GM18526 (cell line): Measurements from ENCODE around the gene ST7.

Experiments
- POLR2A ChIP-seq: IDR thresholded peaks from 3 replicates; pipeline ENCODE4 v1.6.1; 2011; ENCODE audit not compliant: insufficient read length; ENCODE audit errors: extremely low read depth

ST7 gene

GRCh38 chr7:117061751-117062150 is 108.5 kb downstream of the ST7 start:
- TF ChIP-seq POLR2A = no peak

GRCh38 chr7:117062300-117062699 is 109.0 kb downstream of the ST7 start:
- no peak for TF ChIP-seq POLR2A

GRCh38 chr7:117064688-117065087 is 111.4 kb downstream of the ST7 start:
- no peak for TF ChIP-seq POLR2A

GRCh38 chr7:117065571-117066150 is 112.4 kb downstream of the ST7 start:
- no peak for TF ChIP-seq POLR2A

GRCh38 chr7:117066668-117067067 is 113.4 kb downstream of the ST7 start:
- no peak for TF ChIP-seq POLR2A

DNA sequence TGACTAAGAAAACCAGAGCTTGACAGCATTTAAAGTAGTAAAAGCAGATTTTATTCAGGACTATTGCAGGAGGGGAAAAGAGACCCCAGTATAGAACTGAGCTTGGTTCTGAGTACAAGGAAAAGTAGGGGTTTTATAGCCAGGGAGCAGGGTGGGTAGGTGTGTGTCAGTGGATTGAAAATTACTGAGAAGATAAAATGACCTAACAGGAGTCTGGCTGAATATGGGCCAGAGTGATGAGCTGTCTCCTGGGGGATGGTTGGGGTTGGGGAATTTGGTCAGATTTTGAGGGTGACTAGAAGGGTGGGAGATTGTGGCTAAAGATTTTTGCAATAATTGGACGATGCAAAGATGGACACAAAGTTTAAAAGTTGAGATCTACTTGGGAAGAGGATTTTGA is 114.0 kb downstream of the ST7 start:
- no peak for TF ChIP-seq POLR2A

- TF ChIP-seq POLR2A = no peak
Measured at GRCh38 chr7:117068511-117069145, 115.3 kb downstream of the ST7 start.

- TF ChIP-seq POLR2A = no peak
Measured at GRCh38 chr7:117069379-117069778, 116.1 kb downstream of the ST7 start.

- TF ChIP-seq POLR2A = no peak
Measured at GRCh38 chr7:117071551-117071950, 118.2 kb downstream of the ST7 start.

- no peak for TF ChIP-seq POLR2A
Measured at GRCh38 chr7:117072620-117073118, 119.4 kb downstream of the ST7 start.

- no peak for TF ChIP-seq POLR2A
Measured at GRCh38 chr7:117074378-117074777, 121.1 kb downstream of the ST7 start.

- no peak for TF ChIP-seq POLR2A
Measured at GRCh38 chr7:117075934-117076333, 122.6 kb downstream of the ST7 start.

DNA sequence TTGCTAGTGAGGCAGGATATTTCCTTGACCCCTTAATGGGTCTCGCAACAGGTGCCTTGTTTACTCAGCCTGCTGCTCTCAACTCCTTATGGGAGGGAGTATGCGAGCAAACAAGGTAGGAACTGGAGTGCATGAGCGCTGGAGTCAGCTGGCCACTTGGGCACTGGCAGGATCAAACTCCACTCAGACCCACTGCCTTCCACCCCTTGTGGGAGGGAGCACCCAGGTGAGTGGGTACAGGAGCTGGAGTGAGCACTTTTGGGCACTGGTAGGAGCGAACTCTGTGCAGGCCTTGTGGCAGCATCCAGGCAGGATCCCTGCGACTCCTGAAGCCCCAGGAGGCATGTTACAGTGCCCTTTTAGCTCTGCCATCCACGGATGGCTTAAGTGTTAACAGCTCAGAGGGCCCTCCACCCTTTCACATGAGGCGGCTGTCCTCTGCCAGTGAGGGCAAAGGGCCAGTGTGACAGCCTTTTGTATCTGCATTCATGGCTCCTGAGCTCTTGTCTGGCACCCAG is 123.2 kb downstream of the ST7 start:
- TF ChIP-seq POLR2A = no peak

- no peak for TF ChIP-seq POLR2A
Measured at GRCh38 chr7:117077658-117078057, 124.4 kb downstream of the ST7 start.

DNA sequence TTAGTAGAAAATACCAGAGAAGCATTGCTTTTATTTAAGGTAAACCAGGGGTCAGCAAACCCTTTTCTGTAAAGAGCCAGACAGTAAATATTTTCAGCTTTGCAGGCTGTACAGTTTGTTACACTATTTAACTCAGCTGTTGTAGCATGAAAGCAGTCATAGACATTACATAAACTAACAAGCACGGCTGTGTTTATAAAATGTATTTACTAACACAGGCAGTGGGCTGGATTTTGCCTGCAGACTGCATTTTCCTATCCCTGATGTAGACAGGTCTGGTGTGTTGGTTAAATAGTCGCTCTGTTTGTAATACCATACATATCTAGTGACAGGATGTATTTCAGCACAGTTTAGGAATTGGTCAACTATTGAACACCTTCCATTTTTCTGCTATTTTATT is 129.3 kb downstream of the ST7 start:
- no peak for TF ChIP-seq POLR2A

DNA sequence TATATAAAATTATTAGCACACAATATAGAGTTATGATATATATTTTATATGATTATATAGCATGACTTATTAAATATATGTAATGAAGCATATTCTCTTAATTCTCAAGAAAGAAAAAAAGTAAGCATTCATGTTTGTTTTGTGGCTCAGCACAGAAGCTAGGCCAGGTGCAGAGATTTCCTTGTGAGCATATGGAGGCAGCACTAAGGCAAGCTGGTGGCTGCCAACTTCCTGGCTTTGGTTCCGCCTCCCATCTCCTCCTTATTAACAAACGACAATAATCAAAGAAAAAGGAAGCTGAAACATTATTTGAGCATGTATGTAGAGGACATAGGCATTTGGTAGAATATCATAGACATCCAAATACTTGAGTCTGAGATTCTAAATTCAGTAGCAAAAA is 130.3 kb downstream of the ST7 start:
- TF ChIP-seq POLR2A = no peak

DNA sequence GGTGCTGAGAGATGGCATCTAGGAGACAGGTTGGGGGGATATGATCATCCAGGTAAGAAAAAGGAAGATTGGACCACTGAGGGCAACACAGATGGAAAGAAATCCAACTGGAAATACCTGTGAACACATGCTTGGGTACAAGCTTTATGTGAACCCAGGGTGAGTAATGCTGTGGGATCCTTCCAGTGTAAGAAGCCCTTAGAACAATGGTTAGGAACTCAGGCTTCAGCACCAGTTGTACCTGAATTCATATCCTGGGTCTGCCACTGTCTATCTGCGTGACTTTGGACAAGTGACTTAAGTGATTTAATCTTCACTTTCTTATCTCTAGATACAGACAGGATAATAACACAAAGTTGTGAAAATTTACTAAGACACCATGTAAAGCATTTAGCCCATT is 131.0 kb downstream of the ST7 start:
- TF ChIP-seq POLR2A = no peak

DNA sequence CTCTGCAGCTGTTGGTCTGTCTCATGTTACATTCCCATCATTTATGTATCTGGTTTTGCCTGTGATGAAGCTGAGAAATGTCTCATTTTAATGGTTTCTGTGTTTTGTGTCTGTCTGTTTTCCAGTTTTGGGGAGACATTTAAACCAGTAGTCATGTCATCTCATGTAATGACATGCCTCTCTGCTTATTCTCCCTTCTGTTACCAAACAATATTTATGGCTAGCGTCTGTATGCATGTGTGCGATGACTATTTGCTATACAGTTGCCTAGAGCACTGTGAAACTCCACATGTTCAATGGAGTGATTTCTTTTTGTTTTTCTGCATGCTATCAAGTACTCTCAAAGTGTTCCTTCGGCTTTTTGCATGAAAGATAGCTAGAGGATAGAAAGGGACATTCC is 132.0 kb downstream of the ST7 start:
- no peak for TF ChIP-seq POLR2A
